H7 (cell line): ENCODE data around the gene PRSS38. TPM values are rescaled to one million over a fixed set of nuclear protein-coding genes. Genes with fewer than 3 reads are reported as not detected.
A peak's percentile ranks its signal among the peaks of the same experiment; 100 is the strongest.

Experiments used
- DNase-seq: peaks from one replicate; pipeline ENCODE4 v3.0.0; 2012
- H3K27me3 ChIP-seq: 2 replicates; pipeline ENCODE4 v1.6.0; 2011; ENCODE audit warnings: mild to moderate bottlenecking, low read length; ENCODE audit not compliant: control insufficient read depth, insufficient read depth
- H3K36me3 ChIP-seq: replicated peaks from 2 replicates; pipeline ENCODE4 v1.5.1; 2011; ENCODE audit warnings: low read length; ENCODE audit not compliant: control insufficient read depth, insufficient read depth
- H3K4me3 ChIP-seq: 2 replicates; pipeline ENCODE4 v1.5.1; 2011; ENCODE audit warnings: low read depth, mild to moderate bottlenecking, control low read depth, low read length, moderate library complexity; ENCODE audit not compliant: insufficient read depth
- total RNA-seq: library from RNA; depleted of rRNA; stranded (reverse); fragments of >200 nt; shearing (Covaris generic); gene quantifications from 2 replicates; pipeline ENCODE4 v1.2.3, GENCODE V29; 2014

The PRSS38 gene
- total RNA-seq, 1 experiment from 2014 or later: not detected

GRCh38 chr1:227795732-227796131, 19.7 kb upstream of the PRSS38 start:
- Histone ChIP-seq H3K36me3 (no peaks in the 10 kb centered on the region), H3K4me3 (no peak overlapping the region), H3K27me3 (no peaks in the 10 kb centered on the region)
- peak; percentile 35 for DNase-seq

- no peak overlapping the region for H3K4me3 ChIP-seq
- H3K27me3 ChIP-seq: no peaks in the 10 kb centered on the region
- no peaks in the 10 kb centered on the region for H3K36me3 ChIP-seq
- no peak for DNase-seq
These were observed 19.0 kb upstream of the PRSS38 start for GRCh38 chr1:227796359-227796915.

- no peak for DNase-seq
- H3K4me3 ChIP-seq: no peak overlapping the region
- H3K27me3 ChIP-seq: no peaks in the 10 kb centered on the region
- H3K36me3 ChIP-seq: no peaks in the 10 kb centered on the region
These were observed 18.3 kb upstream of the PRSS38 start for GRCh38 chr1:227797144-227797543.

GRCh38 chr1:227797625-227798024, 17.9 kb upstream of the PRSS38 start:
- no peak for DNase-seq
- Histone ChIP-seq H3K36me3 (no peaks in the 10 kb centered on the region), H3K27me3 (no peaks in the 10 kb centered on the region), H3K4me3 (no peak overlapping the region)

- Histone ChIP-seq H3K27me3 (no peaks in the 10 kb centered on the region), H3K4me3 (no peak overlapping the region), H3K36me3 (no peaks in the 10 kb centered on the region)
- DNase-seq: no peak
These were observed 17.2 kb upstream of the PRSS38 start for GRCh38 chr1:227798078-227798802.

- DNase-seq: no peak
- no peak overlapping the region for H3K4me3 ChIP-seq
- no peaks in the 10 kb centered on the region for H3K36me3 ChIP-seq
- no peaks in the 10 kb centered on the region for H3K27me3 ChIP-seq
These were observed 15.7 kb upstream of the PRSS38 start for GRCh38 chr1:227799756-227800155.

GRCh38 chr1:227803933-227804332, 11.5 kb upstream of the PRSS38 start:
- Histone ChIP-seq H3K4me3 (no peak overlapping the region), H3K36me3 (no peaks in the 10 kb centered on the region), H3K27me3 (no peaks in the 10 kb centered on the region)
- DNase-seq: no peak

- H3K36me3 ChIP-seq: no peaks in the 10 kb centered on the region
- no peaks in the 10 kb centered on the region for H3K27me3 ChIP-seq
- no peak overlapping the region for H3K4me3 ChIP-seq
- no peak for DNase-seq
These were observed 9.8 kb upstream of the PRSS38 start for GRCh38 chr1:227805606-227806197.

GRCh38 chr1:227808566-227808965, 6.9 kb upstream of the PRSS38 start:
- Histone ChIP-seq H3K4me3 (no peak overlapping the region), H3K27me3 (no peaks in the 10 kb centered on the region), H3K36me3 (no peaks in the 10 kb centered on the region)
- DNase-seq: no peak

- Histone ChIP-seq H3K4me3 (no peak overlapping the region), H3K36me3 (no peaks in the 10 kb centered on the region), H3K27me3 (no peaks in the 10 kb centered on the region)
- DNase-seq: no peak
These were observed 6.4 kb upstream of the PRSS38 start for GRCh38 chr1:227809026-227809425.

- H3K36me3 ChIP-seq: no peaks in the 10 kb centered on the region
- no peaks in the 10 kb centered on the region for H3K27me3 ChIP-seq
- DNase-seq: no peak
- no peak overlapping the region for H3K4me3 ChIP-seq
These were observed 1.5 kb upstream of the PRSS38 start for GRCh38 chr1:227813962-227814361.

- Histone ChIP-seq H3K4me3 (no peak overlapping the region), H3K27me3 (no peaks in the 10 kb centered on the region), H3K36me3 (no peaks in the 10 kb centered on the region)
- no peak for DNase-seq
These were observed 1.4 kb downstream of the PRSS38 start for GRCh38 chr1:227816750-227817446.

GRCh38 chr1:227823537-227823936, 8.1 kb downstream of the PRSS38 start:
- no peak for DNase-seq
- H3K4me3 ChIP-seq: no peak overlapping the region
- no peaks in the 10 kb centered on the region for H3K27me3 ChIP-seq
- H3K36me3 ChIP-seq: no peaks in the 10 kb centered on the region

GRCh38 chr1:227824204-227824603, 8.7 kb downstream of the PRSS38 start:
- DNase-seq: no peak
- H3K4me3 ChIP-seq: no peak overlapping the region
- H3K27me3 ChIP-seq: no peaks in the 10 kb centered on the region
- no peaks in the 10 kb centered on the region for H3K36me3 ChIP-seq

- no peak for DNase-seq
- Histone ChIP-seq H3K27me3 (no peaks in the 10 kb centered on the region), H3K36me3 (no peaks in the 10 kb centered on the region), H3K4me3 (no peak overlapping the region)
These were observed 13.3 kb downstream of the PRSS38 start for GRCh38 chr1:227828786-227829185.
